Aorta (tissue), 5 donors: ENCODE results near the gene MVB12B. TPM values are rescaled to one million over a fixed set of nuclear protein-coding genes. Genes with fewer than 3 reads are reported as not detected.

Experiments used
- ATAC-seq: fragments of 200-7000 bp; cut with Tn5 transposase; one replicate; pipeline ENCODE4 v1.9.1; 2022; ENCODE audit warnings: moderate library complexity; ENCODE audit not compliant: low FRiP score
- DNase-seq, 2 donors: peaks; one replicate each; pipeline ENCODE4 v3.0.0-alpha.2; 2020
- H3K27ac ChIP-seq, 2 donors: one replicate each; pipeline ENCODE4 v1.5.1; 2013; ENCODE audit warnings: low read length in 2 of 2, mild to moderate bottlenecking in 2 of 2, moderate library complexity in 2 of 2, control low read depth in 1 of 2, inconsistent platforms in 1 of 2, low read depth in 1 of 2
- H3K27me3 ChIP-seq, 2 donors: one replicate each; pipeline ENCODE4 v1.6.1; 2013; ENCODE audit warnings: control low read depth in 1 of 2, low read length in 1 of 2, mild to moderate bottlenecking in 1 of 2, moderate library complexity in 1 of 2; ENCODE audit not compliant: insufficient read depth in 2 of 2, control insufficient read depth in 1 of 2
- H3K36me3 ChIP-seq, 2 donors: one replicate each; pipeline ENCODE4 v1.6.1; 2013; ENCODE audit warnings: control low read depth in 1 of 2, low read length in 1 of 2, mild to moderate bottlenecking in 1 of 2; ENCODE audit not compliant: insufficient read depth in 2 of 2, control insufficient read depth in 1 of 2
- H3K4me1 ChIP-seq, 2 donors: one replicate each; pipeline ENCODE4 v1.6.1; 2013; ENCODE audit warnings: low read length in 2 of 2, control low read depth in 1 of 2, mild to moderate bottlenecking in 1 of 2, moderate library complexity in 1 of 2; ENCODE audit not compliant: insufficient read depth in 2 of 2, control insufficient read depth in 1 of 2
- H3K4me3 ChIP-seq, 2 donors: one replicate each; pipeline ENCODE4 v1.5.1; 2013; ENCODE audit warnings: low read length in 2 of 2, control low read depth in 1 of 2, mild to moderate bottlenecking in 1 of 2
- H3K9me3 ChIP-seq: one replicate; pipeline ENCODE4 v1.6.1; 2013; ENCODE audit warnings: mild to moderate bottlenecking, low read length; ENCODE audit not compliant: control insufficient read depth
- WGBS, 2 donors: extraction: QIAGEN DNeasy Blood & Tissue Kit; methylation state at CpG; one replicate each; pipeline ENCODE4 v1.1.7; 2013; 5-methylcytosine and 5-hydroxymethylcytosine counted together
- intact Hi-C, 2 donors: fragments of 100-400 bp; cut with DNase I; formaldehyde crosslinking; loops; one replicate each; pipeline versions ENCODE4 v1.14.2 to v1.15.0; 2022
- polyA plus RNA-seq, 2 donors: library from polyadenylated mRNA; stranded (reverse); fragments of 200-250 nt; gene quantifications; one replicate each; pipeline ENCODE4 v1.2.3, GENCODE V29; 2013
- total RNA-seq, 2 donors: library from RNA; stranded (reverse); fragmentation: NEBNext Ultra II Directional; extraction: Animal tissue kit (Norgen Biotek cat#: 25700); gene quantifications; one replicate each; pipeline ENCODE4 v1.2.1, GENCODE V29; 2021
- donor health status: healthy with polysubstance abuse.
- donor health status: Bipolar disorder and iron deficiency.
- donor health status: DM: no; HTN: no; CAD: no.
- donor health status: DM: no; HTN: no; CAD: no.
- donor health status: DM: yes; HTN: yes; CAD: no.

The MVB12B gene
- total and polyA plus RNA-seq, 4 donors: 2.0 to 25.5 (median 9.5) TPM

GRCh38 chr9:126519660-126520420 lies 193.2 kb downstream of the MVB12B start:
- Histone ChIP-seq H3K36me3 (no peaks in the 10 kb centered on the region), H3K4me1 (no peaks in the 10 kb centered on the region), H3K27ac (no peak overlapping the region), H3K4me3 (no peak overlapping the region), H3K27me3 (no peaks in the 10 kb centered on the region), H3K9me3 (no peaks in the 10 kb centered on the region)
- intact Hi-C loops: no loop called here
- WGBS, 2 donors: 86 to 89% methylated on average over 22 of the region's 22 CpGs
- ATAC-seq: no peak
- DNase-seq: peak in 1 of 2 donors; percentile 55

GRCh38 chr9:126520453-126520852 lies 193.8 kb downstream of the MVB12B start:
- H3K27ac ChIP-seq: no peak overlapping the region
- H3K4me1 ChIP-seq: no peaks in the 10 kb centered on the region
- H3K4me3 ChIP-seq: no peak overlapping the region
- no peaks in the 10 kb centered on the region for H3K9me3 ChIP-seq
- no peaks in the 10 kb centered on the region for H3K27me3 ChIP-seq
- intact Hi-C loops: no loop called here
- ATAC-seq (no peak), DNase-seq (no peak)
- no peaks in the 10 kb centered on the region for H3K36me3 ChIP-seq
- WGBS, 2 donors: 91% methylated on average over 10 of the region's 10 CpGs

GRCh38 chr9:126521089-126521488 lies 194.5 kb downstream of the MVB12B start:
- Histone ChIP-seq H3K9me3 (no peaks in the 10 kb centered on the region), H3K27ac (no peak overlapping the region), H3K27me3 (no peaks in the 10 kb centered on the region), H3K4me1 (no peaks in the 10 kb centered on the region), H3K4me3 (no peak overlapping the region), H3K36me3 (no peaks in the 10 kb centered on the region)
- DNase-seq (peak in 1 of 2 donors; percentile 57), ATAC-seq (no peak)
- intact Hi-C loops: no loop called here
- 81 to 83% methylated on average over 11 of the region's 11 CpGs for WGBS, 2 donors

GRCh38 chr9:126521551-126521950 lies 194.9 kb downstream of the MVB12B start:
- ATAC-seq (no peak), DNase-seq (peak in 1 of 2 donors; percentile 65)
- H3K4me1 ChIP-seq: no peaks in the 10 kb centered on the region
- H3K27me3 ChIP-seq: no peaks in the 10 kb centered on the region
- no peaks in the 10 kb centered on the region for H3K9me3 ChIP-seq
- intact Hi-C loops: no loop called here
- no peaks in the 10 kb centered on the region for H3K36me3 ChIP-seq
- no peak overlapping the region for H3K4me3 ChIP-seq
- 82 to 87% methylated on average over 13 of the region's 13 CpGs for WGBS, 2 donors
- H3K27ac ChIP-seq: no peak overlapping the region

GRCh38 chr9:126521976-126522590 lies 195.5 kb downstream of the MVB12B start:
- no peak for ATAC-seq
- peak in 1 of 2 donors; percentile 55 for DNase-seq
- no peak overlapping the region for H3K4me3 ChIP-seq
- H3K27me3 ChIP-seq: no peaks in the 10 kb centered on the region
- H3K4me1 ChIP-seq: no peaks in the 10 kb centered on the region
- H3K9me3 ChIP-seq: no peaks in the 10 kb centered on the region
- no peak overlapping the region for H3K27ac ChIP-seq
- no peaks in the 10 kb centered on the region for H3K36me3 ChIP-seq
- WGBS, 2 donors: 86 to 93% methylated on average over 10 of the region's 10 CpGs
- intact Hi-C loops: no loop called here

- intact Hi-C loops: no loop called here
- no peak overlapping the region for H3K4me3 ChIP-seq
- ATAC-seq: no peak
- peak in 1 of 2 donors; percentile 56 for DNase-seq
- H3K4me1 ChIP-seq: no peaks in the 10 kb centered on the region
- H3K9me3 ChIP-seq: no peaks in the 10 kb centered on the region
- WGBS, 2 donors: 53 to 54% methylated on average over 18 of the region's 18 CpGs
- H3K27ac ChIP-seq: no peak overlapping the region
- no peaks in the 10 kb centered on the region for H3K27me3 ChIP-seq
- no peaks in the 10 kb centered on the region for H3K36me3 ChIP-seq
These were observed 196.2 kb downstream of the MVB12B start for GRCh38 chr9:126522612-126523356.

- DNase-seq: peak in 1 of 2 donors; percentile 34
- WGBS, 2 donors: 49 to 51% methylated on average over 9 of the region's 9 CpGs
- H3K4me3 ChIP-seq: no peak overlapping the region
- intact Hi-C loops: no loop called here
- H3K9me3 ChIP-seq: no peaks in the 10 kb centered on the region
- H3K36me3 ChIP-seq: no peaks in the 10 kb centered on the region
- H3K27me3 ChIP-seq: no peaks in the 10 kb centered on the region
- no peak for ATAC-seq
- no peaks in the 10 kb centered on the region for H3K4me1 ChIP-seq
- no peak overlapping the region for H3K27ac ChIP-seq
These were observed 197.0 kb downstream of the MVB12B start for GRCh38 chr9:126523611-126524111.

GRCh38 chr9:126524353-126525077 lies 197.9 kb downstream of the MVB12B start:
- Histone ChIP-seq H3K9me3 (no peaks in the 10 kb centered on the region), H3K27me3 (no peaks in the 10 kb centered on the region), H3K27ac (no peak overlapping the region), H3K4me1 (no peaks in the 10 kb centered on the region), H3K36me3 (no peaks in the 10 kb centered on the region), H3K4me3 (no peak overlapping the region)
- ATAC-seq: no peak
- intact Hi-C loops: no loop called here
- 71 to 80% methylated on average over 13 of the region's 13 CpGs for WGBS, 2 donors
- DNase-seq: peak in 1 of 2 donors; percentile 59
